Measurements from ENCODE around the gene ESYT3. TPM values are rescaled to one million over a fixed set of nuclear protein-coding genes. Genes with fewer than 3 reads are reported as not detected.
A peak's percentile ranks its signal among the peaks of the same experiment; 100 is the strongest.

Gene ESYT3
- total RNA-seq, 1 donor from 2014 or later: 2.0 TPM

DNA sequence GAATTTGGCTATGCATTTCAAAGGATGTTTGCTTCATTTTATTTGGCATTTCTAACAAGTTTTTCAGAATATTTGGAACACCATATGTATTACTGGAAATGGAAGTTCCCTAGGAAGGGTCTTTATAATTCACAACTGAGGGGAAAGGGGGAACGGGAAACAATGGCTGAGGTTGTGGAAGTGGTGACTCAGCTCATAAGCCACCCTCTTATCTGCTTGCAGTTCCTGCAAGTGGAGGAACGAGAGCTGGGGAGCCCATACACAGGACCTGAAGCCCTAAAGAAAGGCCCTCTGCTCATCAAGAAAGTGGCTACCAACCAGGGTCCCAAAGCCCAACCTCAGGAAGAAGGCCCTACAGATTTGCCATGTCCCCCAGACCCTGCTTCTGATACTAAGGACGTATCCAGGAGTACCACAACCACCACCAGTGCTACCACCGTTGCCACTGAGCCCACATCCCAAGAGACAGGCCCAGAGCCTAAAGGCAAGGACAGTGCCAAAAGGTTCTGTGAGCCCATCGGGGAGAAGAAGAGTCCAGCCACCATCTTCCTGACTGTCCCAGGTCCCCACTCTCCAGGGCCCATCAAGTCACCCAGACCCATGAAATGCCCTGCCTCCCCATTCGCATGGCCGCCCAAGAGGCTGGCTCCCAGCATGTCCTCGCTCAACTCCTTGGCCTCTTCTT lies 37.9 kb downstream of the ESYT3 start:
- DNase-seq (ENCODE audit: extremely low spot score in 2 of 2): peak in 1 of 2 donors; percentile 95
- intact Hi-C loops (cut with DNase I): no loop called here
- H3K4me1 ChIP-seq: peaks cover 11% of the 10 kb centered on the region
- no peaks in the 10 kb centered on the region for H3K9me3 ChIP-seq
- no peak overlapping the region for H3K4me3 ChIP-seq
- no peaks in the 10 kb centered on the region for H3K27me3 ChIP-seq
- H3K36me3 ChIP-seq: no peaks in the 10 kb centered on the region
- TF ChIP-seq CTCF (IDR thresholded peaks at IDR 0.05): no peak
- no peak for TF ChIP-seq POLR2A (IDR thresholded peaks at IDR 0.05)
- TF ChIP-seq POLR2AphosphoS5 (IDR thresholded peaks at IDR 0.05; ENCODE audit: insufficient read depth in 1 of 2, low read depth in 1 of 2): no peak
- no peak overlapping the region for H3K27ac ChIP-seq

- DNase-seq (ENCODE audit: extremely low spot score in 2 of 2): no peak
- H3K27ac ChIP-seq: no peak overlapping the region
- H3K27me3 ChIP-seq: no peaks in the 10 kb centered on the region
- H3K36me3 ChIP-seq: no peaks in the 10 kb centered on the region
- TF ChIP-seq POLR2A (IDR thresholded peaks at IDR 0.05) (no peak), CTCF (IDR thresholded peaks at IDR 0.05) (no peak), POLR2AphosphoS5 (IDR thresholded peaks at IDR 0.05; ENCODE audit: insufficient read depth in 1 of 2, low read depth in 1 of 2) (no peak)
- intact Hi-C loops (cut with DNase I): no loop called here
- peaks cover 11% of the 10 kb centered on the region for H3K4me1 ChIP-seq
- H3K9me3 ChIP-seq: no peaks in the 10 kb centered on the region
- H3K4me3 ChIP-seq: no peak overlapping the region
These were observed 39.0 kb downstream of the ESYT3 start for GRCh38 chr3:138473391-138473790.

DNA sequence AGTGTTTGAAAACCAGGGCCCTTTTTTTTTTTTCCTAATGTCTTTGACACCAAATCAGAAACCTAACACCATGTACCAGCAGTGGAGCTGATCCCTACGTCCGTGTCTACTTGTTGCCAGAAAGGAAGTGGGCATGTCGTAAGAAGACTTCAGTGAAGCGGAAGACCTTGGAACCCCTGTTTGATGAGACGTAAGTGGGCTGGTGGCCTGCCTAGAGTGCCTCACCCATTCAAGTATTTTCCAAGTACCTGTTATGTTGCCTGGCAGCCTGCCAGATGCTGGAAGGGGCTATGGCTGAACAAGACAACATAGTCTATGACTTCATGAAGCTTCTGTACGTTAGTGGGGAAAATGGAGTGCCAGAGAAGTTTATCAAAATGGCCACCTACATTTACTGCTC lies 39.7 kb downstream of the ESYT3 start:
- TF ChIP-seq POLR2A (IDR thresholded peaks at IDR 0.05) (no peak), CTCF (IDR thresholded peaks at IDR 0.05) (no peak), POLR2AphosphoS5 (IDR thresholded peaks at IDR 0.05; ENCODE audit: insufficient read depth in 1 of 2, low read depth in 1 of 2) (no peak)
- Histone ChIP-seq H3K27ac (no peak overlapping the region), H3K9me3 (no peaks in the 10 kb centered on the region), H3K4me3 (no peak overlapping the region), H3K4me1 (peaks cover 4% of the 10 kb centered on the region), H3K27me3 (no peaks in the 10 kb centered on the region), H3K36me3 (no peaks in the 10 kb centered on the region)
- intact Hi-C loops (cut with DNase I): no loop called here
- DNase-seq (ENCODE audit: extremely low spot score in 2 of 2): peak in 1 of 2 donors; percentile 92

DNA sequence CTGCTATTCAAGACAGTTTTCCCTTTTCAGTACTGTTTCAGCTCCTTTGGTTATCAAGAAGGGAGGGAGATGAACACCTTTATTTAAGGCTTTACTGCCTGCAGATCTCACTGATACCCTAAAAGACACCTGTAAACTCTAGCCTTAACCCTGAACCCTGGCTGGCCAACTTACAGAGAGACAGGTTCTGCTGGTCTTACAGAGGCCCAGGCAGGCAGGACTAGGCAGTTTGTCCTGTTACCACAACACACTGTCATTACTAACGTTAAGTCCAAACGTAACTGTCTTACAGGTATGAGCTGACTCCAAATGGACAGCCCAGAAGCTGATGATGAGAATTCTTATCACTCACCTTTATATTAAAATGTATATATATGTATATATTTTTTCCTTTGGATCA lies 42.1 kb downstream of the ESYT3 start:
- TF ChIP-seq POLR2A (IDR thresholded peaks at IDR 0.05): no peak
- TF ChIP-seq CTCF (IDR thresholded peaks at IDR 0.05): no peak
- no peak for TF ChIP-seq POLR2AphosphoS5 (IDR thresholded peaks at IDR 0.05; ENCODE audit: insufficient read depth in 1 of 2, low read depth in 1 of 2)
- no peaks in the 10 kb centered on the region for H3K36me3 ChIP-seq
- H3K9me3 ChIP-seq: no peaks in the 10 kb centered on the region
- no peak overlapping the region for H3K27ac ChIP-seq
- intact Hi-C loops (cut with DNase I): no loop called here
- no peak for DNase-seq (ENCODE audit: extremely low spot score in 2 of 2)
- H3K4me3 ChIP-seq: no peak overlapping the region
- H3K27me3 ChIP-seq: no peaks in the 10 kb centered on the region
- H3K4me1 ChIP-seq: no peaks in the 10 kb centered on the region

- no peak overlapping the region for H3K4me3 ChIP-seq
- intact Hi-C loops (cut with DNase I): no loop called here
- no peaks in the 10 kb centered on the region for H3K9me3 ChIP-seq
- no peaks in the 10 kb centered on the region for H3K4me1 ChIP-seq
- no peaks in the 10 kb centered on the region for H3K27me3 ChIP-seq
- DNase-seq (ENCODE audit: extremely low spot score in 2 of 2): no peak
- H3K27ac ChIP-seq: no peak overlapping the region
- H3K36me3 ChIP-seq: no peaks in the 10 kb centered on the region
- TF ChIP-seq CTCF (IDR thresholded peaks at IDR 0.05) (no peak), POLR2AphosphoS5 (IDR thresholded peaks at IDR 0.05; ENCODE audit: insufficient read depth in 1 of 2, low read depth in 1 of 2) (no peak), POLR2A (IDR thresholded peaks at IDR 0.05) (no peak)
These were observed 42.7 kb downstream of the ESYT3 start for GRCh38 chr3:138477120-138477519.

Data from vagina (tissue), 2 donors.